ENCODE data around the gene SPAG8. TPM values are rescaled to one million over a fixed set of nuclear protein-coding genes. Genes with fewer than 3 reads are reported as not detected.

The SPAG8 gene
- total RNA-seq, 1 donor from 2014 or later = 2.9 TPM

DNA sequence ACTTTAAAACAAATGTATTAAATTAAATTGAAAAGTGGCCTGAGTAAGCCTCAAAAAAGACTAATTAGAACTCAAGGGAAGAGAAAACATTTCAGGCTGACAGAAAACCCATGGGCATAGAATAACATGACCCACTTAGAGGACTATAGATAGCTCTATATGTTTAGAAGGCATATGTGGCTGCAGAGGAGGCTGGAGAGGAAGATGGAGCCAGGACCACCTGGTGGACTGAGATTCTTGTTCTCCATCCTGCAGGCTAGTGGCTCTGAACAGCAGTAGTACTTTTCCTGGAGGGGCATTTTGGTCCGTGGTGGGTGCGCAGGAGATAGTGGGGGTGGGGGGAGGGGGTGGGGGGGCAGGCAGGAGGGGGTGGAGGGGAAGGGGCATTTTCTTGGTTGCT is 31.0 kb downstream of the SPAG8 start:
- FAIRE-seq (no peak), DNase-seq (ENCODE audit: low spot score in 2 of 2) (no peak)

DNA sequence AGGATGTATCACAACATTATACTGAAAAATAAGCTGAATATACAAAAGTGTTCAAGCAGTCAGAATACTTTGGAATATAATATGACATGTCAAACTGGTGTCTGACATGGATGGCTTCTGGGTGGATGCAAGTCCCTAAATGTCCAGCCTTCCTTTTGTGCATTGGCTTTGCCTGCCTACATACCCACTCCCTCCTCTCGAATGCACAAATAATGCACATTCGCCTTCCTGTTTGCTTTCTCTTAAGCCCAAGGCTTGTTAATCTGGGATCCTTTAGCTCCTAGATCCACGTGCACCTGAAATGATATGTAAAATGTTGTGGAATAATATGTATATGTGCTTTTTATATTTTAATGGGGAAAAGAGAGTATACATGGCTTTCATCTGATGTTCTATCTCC is 33.6 kb downstream of the SPAG8 start:
- no peak for DNase-seq (ENCODE audit: low spot score in 2 of 2)
- FAIRE-seq = no peak

DNA sequence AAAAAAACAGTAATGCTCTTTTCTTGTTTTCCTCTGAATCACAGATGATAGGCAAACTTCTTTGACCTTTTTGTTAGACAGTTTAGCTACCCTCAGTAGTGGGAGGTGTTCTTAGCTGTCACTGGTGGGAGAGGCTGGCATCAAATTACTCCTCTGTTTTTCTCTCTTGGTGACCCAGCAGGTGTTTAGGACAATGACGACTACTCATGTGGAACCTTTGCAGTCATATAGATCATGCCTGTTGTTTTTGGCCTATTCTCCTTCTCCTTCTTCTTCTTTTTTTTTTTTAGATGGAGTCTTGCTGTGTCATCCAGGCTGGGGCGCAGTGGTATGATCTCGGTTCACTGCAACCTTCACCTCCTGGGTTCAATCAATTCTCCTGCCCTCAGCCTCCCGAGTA is 36.0 kb downstream of the SPAG8 start:
- FAIRE-seq (no peak), DNase-seq (ENCODE audit: low spot score in 2 of 2) (no peak)

DNA sequence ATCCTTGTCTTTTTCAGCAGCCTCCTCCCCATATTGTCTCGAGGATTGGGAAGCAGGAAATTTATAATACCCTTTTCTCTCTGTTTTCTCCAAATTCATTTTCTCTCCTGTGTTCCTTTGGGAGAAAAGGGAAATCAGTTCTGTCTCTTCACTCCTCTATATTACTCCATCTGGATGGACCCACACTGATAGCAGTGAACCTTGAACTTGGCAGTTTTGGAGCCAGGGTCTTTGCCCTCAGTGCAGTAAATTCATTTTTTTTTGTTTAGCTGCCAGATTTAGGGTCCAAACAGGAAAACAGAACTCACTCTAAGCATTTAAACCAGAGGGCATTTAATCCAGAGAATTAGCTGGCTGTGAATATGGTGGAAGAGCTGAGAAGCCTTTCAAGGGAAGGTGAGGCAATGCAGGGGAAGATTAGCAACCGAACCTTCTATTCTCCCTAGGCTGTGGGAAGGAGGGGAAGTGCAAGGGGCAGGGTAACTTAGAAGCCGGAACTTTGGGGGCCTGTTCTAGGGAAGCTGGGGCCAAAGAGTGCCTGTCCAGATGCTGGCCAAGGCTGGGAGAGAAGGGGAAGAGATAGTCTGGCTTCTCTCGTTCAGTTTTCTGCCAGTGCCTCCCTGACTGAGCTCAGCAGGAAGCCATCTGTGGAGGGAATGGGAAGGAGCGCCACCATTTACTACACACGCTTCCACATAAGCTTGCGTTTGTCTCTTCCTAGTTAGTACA is 37.0 kb downstream of the SPAG8 start:
- FAIRE-seq = no peak

DNA sequence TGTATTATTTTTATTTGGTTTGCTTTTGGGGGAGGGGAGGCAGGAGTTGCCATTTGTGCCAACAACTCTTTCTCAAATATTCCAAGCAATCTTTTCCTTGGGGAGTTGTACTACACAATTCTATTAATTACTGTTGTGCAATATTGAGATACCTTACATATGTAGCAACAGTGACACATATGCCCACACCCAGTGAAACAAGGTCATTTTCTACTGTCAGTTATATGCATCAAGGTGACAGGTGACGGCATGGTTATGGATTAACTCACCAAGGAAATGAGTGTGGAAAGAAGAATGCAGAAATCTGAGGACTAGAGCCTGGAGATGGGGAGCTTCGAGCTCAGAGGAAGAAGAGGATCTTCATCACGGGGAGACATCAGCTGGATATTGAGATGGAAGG is 40.1 kb downstream of the SPAG8 start:
- DNase-seq (ENCODE audit: low spot score in 2 of 2) (no peak), FAIRE-seq (no peak)

More for the DNA sequence above, 37.0 kb downstream of the SPAG8 start:
- DNase-seq (ENCODE audit: low spot score in 2 of 2) = no peak

DNA sequence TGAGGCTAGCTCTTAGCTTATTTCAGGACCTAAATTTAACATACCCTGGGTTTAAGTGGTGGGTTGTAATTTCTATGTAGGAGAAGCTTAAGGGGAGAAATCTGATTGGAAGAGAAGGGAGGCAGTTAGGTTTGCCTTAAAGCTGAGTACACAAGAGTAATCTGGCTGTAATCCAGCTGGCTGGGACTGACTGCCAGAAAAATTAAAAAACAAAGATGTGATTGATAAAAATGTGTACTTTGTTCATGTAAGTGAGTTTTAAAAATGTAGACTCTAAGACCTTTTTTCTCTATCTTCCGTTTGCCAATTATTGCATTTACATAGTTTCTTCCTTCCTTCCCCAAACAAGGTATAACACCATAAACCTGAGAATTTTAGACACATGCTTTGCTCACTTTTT is 40.5 kb downstream of the SPAG8 start:
- DNase-seq (ENCODE audit: low spot score in 2 of 2) (no peak), FAIRE-seq (no peak)

DNA sequence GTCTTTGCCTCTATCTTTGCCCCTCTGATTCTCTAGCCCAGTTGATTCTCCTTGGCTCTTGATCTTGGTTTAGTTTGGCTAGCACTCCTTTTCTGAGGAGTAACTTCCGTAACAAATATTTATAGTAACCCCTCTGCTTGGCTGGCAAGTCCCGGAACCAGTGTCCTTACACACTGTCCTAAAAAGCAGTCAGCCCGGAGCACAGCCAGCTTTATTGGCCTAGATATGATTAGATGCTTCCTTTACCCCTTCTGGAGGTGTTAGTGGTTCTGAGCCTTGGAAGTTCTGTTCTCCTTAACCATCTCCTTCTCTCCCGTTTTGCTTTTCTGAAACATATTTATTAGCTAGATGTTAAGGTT is 41.0 kb downstream of the SPAG8 start:
- no peak for FAIRE-seq
- no peak for DNase-seq (ENCODE audit: low spot score in 2 of 2)

DNA sequence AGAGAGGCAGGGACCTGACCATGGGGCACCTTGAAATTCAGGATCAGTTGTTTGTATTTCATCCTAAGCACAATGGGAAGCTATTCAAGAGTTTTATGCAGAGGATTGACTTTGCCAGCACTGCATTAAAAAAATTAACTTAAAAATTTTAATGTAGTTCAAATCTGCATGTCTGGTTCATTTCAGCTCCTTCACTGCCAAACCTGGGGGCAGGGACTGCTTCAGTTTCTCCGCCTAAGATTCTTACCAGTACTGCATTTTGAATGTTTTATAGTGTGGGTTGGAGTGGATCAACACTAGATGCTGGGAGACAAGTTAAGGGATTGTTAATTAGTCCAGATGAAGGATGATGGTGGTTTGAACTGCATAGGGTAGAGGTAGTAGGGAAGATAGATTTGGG is 42.3 kb downstream of the SPAG8 start:
- FAIRE-seq = no peak

DNA sequence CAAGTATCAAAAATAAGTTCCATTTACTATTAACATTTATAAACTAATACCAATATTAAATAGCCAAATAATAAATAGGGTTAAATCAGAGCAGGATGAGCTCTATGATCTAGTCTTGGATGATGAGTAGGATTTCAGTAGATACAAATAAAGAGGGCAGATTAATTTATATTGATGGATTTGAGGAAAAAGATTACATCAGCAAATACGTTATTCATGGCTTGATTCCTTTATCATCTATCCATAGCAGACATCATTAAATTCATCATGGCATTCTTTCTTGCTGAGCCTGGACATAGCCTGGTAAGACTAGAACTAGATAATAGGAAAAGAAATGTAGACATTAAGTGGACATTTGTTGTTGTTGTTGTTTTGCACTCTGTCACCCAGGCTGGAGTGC is 44.6 kb downstream of the SPAG8 start:
- no peak for FAIRE-seq
- DNase-seq (ENCODE audit: low spot score in 2 of 2) = no peak

More for the DNA sequence above, 42.3 kb downstream of the SPAG8 start:
- DNase-seq (ENCODE audit: low spot score in 2 of 2) = no peak

DNA sequence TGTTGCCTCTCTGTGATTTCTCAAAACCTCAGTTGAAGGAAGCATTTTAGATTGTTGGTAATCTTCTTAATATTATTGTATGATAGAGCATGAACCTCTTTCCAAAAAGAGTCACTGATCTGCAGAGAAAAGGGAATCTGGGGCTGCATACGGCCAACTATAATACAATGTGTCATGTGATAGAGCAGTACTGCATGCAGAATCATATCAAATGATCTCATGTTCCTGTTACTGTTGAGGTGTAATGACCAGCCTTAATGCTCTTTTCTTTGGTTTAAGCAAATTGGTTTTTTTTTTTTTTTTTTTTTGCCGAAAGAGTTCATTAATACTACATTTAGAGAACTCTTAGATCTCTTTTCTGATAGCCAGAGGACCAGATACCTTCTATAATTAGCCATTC is 45.1 kb downstream of the SPAG8 start:
- FAIRE-seq (no peak), DNase-seq (ENCODE audit: low spot score in 2 of 2) (no peak)

DNA sequence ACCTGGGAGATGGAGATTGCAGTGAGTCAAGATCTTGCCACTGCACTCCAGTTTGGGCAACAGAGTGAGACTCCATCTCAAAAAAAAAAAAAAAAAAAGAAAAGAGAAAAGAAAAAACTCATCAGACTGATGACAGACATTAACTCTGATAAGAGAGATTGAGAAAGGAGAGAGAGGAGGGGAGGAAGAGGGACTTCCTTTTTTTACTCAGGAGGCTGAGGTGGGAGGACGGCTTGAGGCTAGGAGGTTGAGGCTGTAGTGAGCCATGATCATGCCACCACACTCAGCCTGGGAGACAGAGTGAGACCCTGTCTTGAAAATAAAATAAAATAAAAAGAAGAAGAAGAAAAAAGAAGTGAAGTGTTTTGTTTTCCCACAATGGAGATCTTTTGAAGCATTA is 48.3 kb downstream of the SPAG8 start:
- FAIRE-seq = no peak

DNA sequence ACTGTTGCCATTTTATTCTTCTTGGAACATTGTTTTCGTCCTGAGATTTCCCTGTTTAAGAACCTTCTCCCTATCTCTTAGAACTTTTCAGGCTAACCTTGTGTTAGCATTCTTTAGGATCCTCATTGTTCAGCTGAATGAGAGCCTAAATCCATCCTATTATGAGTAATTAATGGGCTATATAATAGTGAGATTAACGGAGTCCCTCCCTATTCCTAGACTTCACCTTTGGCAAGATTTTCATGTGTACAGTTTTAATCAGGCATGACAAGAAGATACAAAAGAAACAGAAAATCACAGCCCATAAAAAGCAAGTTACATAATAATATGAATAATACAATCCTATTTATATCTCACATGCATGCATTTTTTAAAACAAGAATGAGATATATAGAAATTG is 48.9 kb downstream of the SPAG8 start:
- DNase-seq (ENCODE audit: low spot score in 2 of 2) (no peak), FAIRE-seq (no peak)

More for the DNA sequence above, 48.3 kb downstream of the SPAG8 start:
- DNase-seq (ENCODE audit: low spot score in 2 of 2) = no peak

DNA sequence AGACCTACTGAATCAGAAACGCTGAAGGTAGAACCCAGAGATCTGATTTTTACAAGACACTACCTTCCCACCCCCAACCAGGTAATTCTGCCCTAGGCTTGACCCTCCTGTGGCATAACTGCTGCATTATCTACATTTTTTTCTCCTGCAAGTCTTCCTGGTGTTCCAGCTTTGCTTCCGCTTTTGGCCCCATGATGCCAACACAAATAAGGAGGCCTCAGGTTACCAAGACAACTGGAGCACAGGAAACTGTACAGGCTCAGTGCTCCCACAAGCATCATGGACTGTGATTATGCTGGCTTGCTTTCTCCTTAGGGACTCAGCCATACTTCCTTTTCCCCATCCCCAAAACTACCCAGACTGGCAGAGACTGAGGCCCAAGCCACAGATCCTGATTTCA is 51.4 kb downstream of the SPAG8 start:
- FAIRE-seq (no peak), DNase-seq (ENCODE audit: low spot score in 2 of 2) (no peak)

DNA sequence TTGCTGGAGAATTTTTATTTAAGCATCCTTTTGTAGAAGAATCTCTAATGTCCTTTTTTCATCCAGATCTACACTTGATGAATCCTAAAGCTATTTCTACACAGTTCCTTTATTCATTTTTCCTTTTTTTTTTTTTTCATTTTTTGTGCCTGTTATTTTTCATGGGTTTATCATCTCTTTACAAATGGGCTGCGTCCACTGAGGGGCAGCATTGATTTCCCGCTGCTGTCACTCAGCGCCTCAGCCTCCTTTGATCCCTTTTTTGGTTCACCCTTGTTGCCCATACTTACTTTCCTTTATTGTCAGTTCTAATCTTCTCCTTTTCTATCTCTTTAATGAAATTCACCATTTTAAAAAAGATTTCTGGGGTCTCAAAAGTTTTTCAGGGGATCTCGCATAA is 52.3 kb downstream of the SPAG8 start:
- DNase-seq (ENCODE audit: low spot score in 2 of 2) (no peak), FAIRE-seq (no peak)

Small RNA genes lying within 50 kb of the gene (small RNA-seq; reads per million reads assigned to genes)
- not detected for gene HINT2

Other genes starting within 250 kb of the SPAG8 start
- 12.2 TPM for gene TESK1, start 207.0 kb downstream of the SPAG8 start, total RNA-seq
- gene CD72, start 193.8 kb downstream of the SPAG8 start, total RNA-seq = 0.41 TPM
- not detected for gene SIT1, start 161.3 kb downstream of the SPAG8 start, total RNA-seq
- gene RMRP, start 154.2 kb downstream of the SPAG8 start, total RNA-seq = 133,388 TPM
- gene CCDC107, start 154.0 kb downstream of the SPAG8 start, total RNA-seq = 10.6 TPM
- gene ARHGEF39, start 147.1 kb downstream of the SPAG8 start, total RNA-seq = 0.41 TPM
- 0.82 TPM for gene CA9, start 138.3 kb downstream of the SPAG8 start, total RNA-seq
- gene TPM2, start 122.3 kb downstream of the SPAG8 start, total RNA-seq = 11.0 TPM
- 16.3 TPM for gene TLN1, start 80.1 kb downstream of the SPAG8 start, total RNA-seq
- gene CREB3, start 79.6 kb downstream of the SPAG8 start, total RNA-seq = 30.6 TPM
- 48.9 TPM for gene GBA2, start 63.0 kb downstream of the SPAG8 start, total RNA-seq
- 10.2 TPM for gene RGP1, start 63.0 kb downstream of the SPAG8 start, total RNA-seq
- gene MSMP, start 58.0 kb downstream of the SPAG8 start, total RNA-seq = 0.41 TPM
- 11.0 TPM for gene NPR2, start 20.7 kb downstream of the SPAG8 start, total RNA-seq
- gene HINT2, start 2.8 kb upstream of the SPAG8 start, total RNA-seq = 9.0 TPM
- gene FAM221B, start 16.5 kb upstream of the SPAG8 start, total RNA-seq = not detected
- 4.1 TPM for gene TMEM8B, start 17.0 kb upstream of the SPAG8 start, total RNA-seq
- not detected for gene OR13J1, start 58.1 kb upstream of the SPAG8 start, total RNA-seq
- 0.82 TPM for gene HRCT1, start 93.9 kb upstream of the SPAG8 start, total RNA-seq
- 0.41 TPM for gene SPAAR, start 97.2 kb upstream of the SPAG8 start, total RNA-seq
- gene OR2S2, start 145.9 kb upstream of the SPAG8 start, total RNA-seq = not detected
- 7.3 TPM for gene RECK, start 224.7 kb upstream of the SPAG8 start, total RNA-seq